ENCODE measurements around the gene PAQR6. TPM values are rescaled to one million over a fixed set of nuclear protein-coding genes. Genes with fewer than 3 reads are reported as not detected.
"Not testable (repeated sequence)": the region's sequence is repeated elsewhere in the genome, so short reads cannot be mapped to it uniquely, and the experiment has no call there.

Gene PAQR6
- total RNA-seq, 1 experiment from 2014 or later, result 0.32 TPM

DNA sequence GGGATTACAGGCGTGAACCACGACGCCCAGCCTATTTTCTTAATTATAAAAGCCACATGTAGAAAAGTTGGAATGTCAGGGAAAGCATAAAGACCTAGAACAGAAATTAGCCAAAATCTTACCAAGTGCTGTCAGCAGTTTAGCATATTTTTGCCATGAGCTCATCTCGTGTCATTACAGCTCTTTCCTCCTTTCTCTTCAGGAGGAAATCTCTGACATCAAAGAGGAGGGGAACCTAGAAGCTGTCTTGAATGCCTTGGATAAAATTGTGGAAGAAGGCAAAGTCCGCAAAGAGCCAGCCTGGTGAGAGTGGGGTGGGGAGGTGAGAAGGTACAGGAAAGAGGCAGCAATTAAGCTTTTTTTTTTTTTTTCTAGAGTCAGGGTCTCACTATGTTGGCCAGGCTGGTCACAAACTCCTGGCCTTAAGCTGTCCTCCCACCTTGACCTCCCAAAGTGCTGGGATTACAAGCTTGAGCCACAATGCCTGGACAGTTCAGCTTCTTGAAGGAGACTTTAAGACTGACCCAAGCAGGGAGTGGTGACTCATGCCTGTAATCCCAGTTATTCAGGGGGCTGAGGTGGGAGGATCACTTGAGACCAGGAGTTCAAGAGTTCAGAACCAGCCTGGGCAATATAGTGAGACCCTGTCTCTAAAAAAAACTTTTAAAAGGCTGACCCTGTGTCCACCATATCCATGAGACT, 14.3 kb downstream of the PAQR6 start:
- Histone ChIP-seq H3K4me3 (no peak overlapping the region), H3K9me3 (replicated peaks) (no peaks in the 10 kb centered on the region), H3K27ac (peak overlapping the region; percentile 94), H3K36me3 (peaks cover 27% of the 10 kb centered on the region), H3K27me3 (replicated peaks) (no peaks in the 10 kb centered on the region), H3K4me1 (replicated peaks) (peaks cover 13% of the 10 kb centered on the region)
- peak; percentile 75 to 89 for DNase-seq (ENCODE audit: low read depth in 1 of 2, low spot score in 2 of 2)

DNA sequence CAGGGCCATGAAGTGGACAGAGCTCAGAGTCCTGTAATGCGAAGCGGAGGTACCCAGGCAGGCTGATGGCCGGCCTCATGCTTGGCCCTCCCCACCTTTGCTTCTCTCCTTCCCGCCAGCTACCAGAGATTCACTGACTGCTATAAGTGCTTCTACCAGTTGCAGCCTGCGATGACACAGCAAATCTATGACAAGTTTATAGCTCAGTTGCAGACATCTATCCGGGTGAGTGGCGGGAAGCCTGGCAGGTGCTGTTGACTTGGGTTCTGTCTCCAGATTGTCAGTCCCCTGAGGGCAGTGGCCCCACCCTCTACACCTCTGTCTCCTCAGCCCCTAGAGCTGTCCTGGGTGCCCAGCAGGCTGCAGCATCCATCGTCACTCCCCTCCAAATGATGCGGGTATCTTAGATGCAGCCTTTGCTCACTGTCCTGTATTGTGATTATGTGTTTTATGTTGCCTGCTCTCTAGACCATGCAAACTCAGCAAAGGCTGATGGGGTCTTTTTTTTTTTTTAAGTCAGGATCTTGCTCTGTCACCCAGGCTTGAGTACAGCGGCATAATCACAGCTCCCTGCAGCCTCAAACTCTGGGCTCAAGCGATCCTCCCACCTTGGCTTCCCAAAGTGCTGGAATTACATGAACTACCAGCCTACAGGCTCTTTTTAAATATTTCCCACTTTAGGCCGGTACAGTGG, 15.5 kb downstream of the PAQR6 start:
- DNase-seq (ENCODE audit: low read depth in 1 of 2, low spot score in 2 of 2), result no peak
- Histone ChIP-seq H3K9me3 (replicated peaks) (no peaks in the 10 kb centered on the region), H3K36me3 (peaks cover 21% of the 10 kb centered on the region), H3K4me3 (no peak overlapping the region), H3K4me1 (replicated peaks) (peaks cover 13% of the 10 kb centered on the region), H3K27ac (no peak overlapping the region), H3K27me3 (replicated peaks) (no peaks in the 10 kb centered on the region)

DNA sequence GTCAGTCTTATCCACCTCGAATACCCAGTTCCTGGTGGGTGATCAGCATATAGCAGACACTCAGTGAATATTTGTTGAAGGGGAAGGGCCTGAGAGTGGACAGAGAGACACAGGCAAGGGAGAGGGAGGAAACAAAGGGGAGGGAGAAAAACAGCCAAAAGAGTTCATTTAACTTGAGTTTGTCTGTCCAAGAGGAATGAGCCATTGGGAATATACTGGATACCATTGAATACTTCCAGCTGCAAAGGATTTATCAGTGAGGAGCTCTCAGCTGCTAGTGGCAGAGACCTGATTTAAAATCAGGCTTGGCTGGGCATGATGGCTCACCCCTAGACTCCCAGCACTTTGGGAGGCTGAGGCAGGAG, 17.4 kb downstream of the PAQR6 start:
- Histone ChIP-seq H3K36me3 (peaks cover 17% of the 10 kb centered on the region), H3K4me3 (no peak overlapping the region), H3K4me1 (replicated peaks) (peaks cover 13% of the 10 kb centered on the region), H3K27me3 (replicated peaks) (no peaks in the 10 kb centered on the region), H3K27ac (no peak overlapping the region), H3K9me3 (replicated peaks) (no peaks in the 10 kb centered on the region)
- no peak for DNase-seq (ENCODE audit: low read depth in 1 of 2, low spot score in 2 of 2)

DNA sequence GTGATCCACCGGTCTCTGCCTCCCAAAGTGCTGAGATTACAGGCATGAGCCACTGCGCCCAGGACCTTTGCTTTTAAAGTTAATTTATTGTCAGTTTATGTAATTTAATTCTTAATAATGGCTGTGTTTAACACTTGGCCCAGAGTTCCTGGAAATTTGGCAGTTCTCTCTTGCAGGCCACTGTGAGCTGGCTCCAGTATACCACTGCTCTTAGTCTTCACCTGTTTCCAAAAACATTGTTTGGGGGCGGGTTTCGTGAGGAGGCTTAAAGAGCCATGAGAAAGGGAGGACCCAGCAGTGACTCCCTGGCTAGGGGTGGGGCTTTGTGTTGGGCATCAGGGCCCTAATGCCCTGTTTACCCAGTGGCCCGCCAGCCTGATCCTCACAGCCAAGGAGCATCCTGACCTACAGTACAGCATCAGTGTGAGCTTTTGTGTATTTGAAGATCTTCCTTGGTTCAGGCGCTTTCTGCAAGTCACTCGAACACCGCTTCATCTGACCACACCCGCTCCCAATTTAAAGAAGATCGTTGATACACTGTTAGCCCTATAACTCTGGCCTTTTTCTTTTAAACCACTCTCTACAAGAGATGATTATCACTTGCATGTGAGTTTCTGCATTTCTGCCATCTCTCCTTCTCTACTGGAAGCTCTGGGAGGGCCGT, 17.9 kb downstream of the PAQR6 start:
- Histone ChIP-seq H3K36me3 (peaks cover 17% of the 10 kb centered on the region), H3K27ac (no peak overlapping the region), H3K27me3 (replicated peaks) (no peaks in the 10 kb centered on the region), H3K4me1 (replicated peaks) (peaks cover 13% of the 10 kb centered on the region), H3K4me3 (no peak overlapping the region), H3K9me3 (replicated peaks) (no peaks in the 10 kb centered on the region)
- no peak for DNase-seq (ENCODE audit: low read depth in 1 of 2, low spot score in 2 of 2)

DNA sequence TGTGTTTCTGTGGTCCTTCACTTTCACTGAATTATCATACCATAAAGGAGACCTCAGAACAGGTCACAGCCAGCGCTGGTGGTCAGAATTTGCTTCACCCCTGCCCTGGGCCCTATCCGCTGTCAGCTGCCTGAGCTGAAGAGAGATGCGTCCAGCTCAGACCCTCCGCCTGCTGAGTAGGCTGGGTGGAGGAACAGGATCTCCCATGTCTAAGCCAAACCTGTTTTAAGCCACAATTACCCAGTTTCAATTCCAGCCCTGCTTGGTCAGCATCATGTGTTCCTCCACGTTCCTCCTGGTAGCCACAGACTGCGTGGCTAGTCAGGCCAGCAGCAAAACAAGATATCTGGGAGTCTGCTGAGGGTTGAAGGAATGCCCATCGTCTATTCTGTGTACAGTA, 19.4 kb downstream of the PAQR6 start:
- Histone ChIP-seq H3K9me3 (replicated peaks) (no peaks in the 10 kb centered on the region), H3K4me1 (replicated peaks) (peaks cover 8% of the 10 kb centered on the region), H3K27ac (no peak overlapping the region), H3K36me3 (peaks cover 15% of the 10 kb centered on the region), H3K4me3 (no peak overlapping the region), H3K27me3 (replicated peaks) (no peaks in the 10 kb centered on the region)
- DNase-seq (ENCODE audit: low read depth in 1 of 2, low spot score in 2 of 2), result no peak

DNA sequence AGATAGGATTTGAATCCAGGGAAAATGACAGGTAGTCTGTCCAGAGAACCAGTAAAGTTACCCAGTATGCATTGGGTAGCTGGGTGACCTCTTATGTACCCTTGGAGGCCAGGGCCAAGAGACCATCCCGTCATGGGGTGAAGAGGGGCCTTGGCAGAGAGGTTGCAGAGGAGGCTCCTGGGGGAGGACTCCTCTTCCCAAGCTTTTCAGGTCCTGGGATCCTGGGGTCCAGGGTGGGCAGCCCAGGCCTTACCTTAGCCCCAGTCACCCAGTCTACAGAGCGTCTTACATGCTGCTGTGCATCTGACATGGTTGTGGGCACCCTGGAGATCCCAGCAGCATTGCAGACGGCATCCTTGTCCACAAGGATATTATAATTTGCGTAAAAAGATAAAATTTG, 21.1 kb downstream of the PAQR6 start:
- no peak overlapping the region for H3K27ac ChIP-seq
- H3K36me3 ChIP-seq, result peaks cover 29% of the 10 kb centered on the region
- peaks cover 16% of the 10 kb centered on the region for H3K4me1 ChIP-seq (replicated peaks)
- H3K4me3 ChIP-seq, result no peak overlapping the region
- no peaks in the 10 kb centered on the region for H3K27me3 ChIP-seq (replicated peaks)
- H3K9me3 ChIP-seq (replicated peaks), result no peaks in the 10 kb centered on the region
- no peak for DNase-seq (ENCODE audit: low read depth in 1 of 2, low spot score in 2 of 2)

DNA sequence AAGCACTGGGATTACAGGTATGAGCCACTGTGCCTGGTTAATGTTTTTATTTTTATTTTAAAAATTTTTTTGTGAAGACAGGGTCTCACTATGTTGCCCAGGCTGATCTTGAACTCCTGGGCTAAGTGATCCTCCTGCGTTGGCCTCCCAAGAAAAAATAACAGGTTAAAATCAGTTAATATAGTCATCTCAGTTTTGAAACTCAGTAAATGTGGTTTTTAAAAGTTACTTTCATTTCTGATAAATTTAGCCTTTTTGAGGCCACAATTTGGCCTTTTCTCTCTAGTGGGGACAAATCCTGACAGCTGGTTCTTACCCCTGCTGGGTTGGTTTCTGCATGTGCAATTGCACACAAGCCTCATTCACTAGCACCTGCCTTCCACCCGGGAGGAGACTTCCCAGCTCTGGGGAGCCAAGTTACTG, 21.7 kb downstream of the PAQR6 start:
- Histone ChIP-seq H3K27me3 (replicated peaks) (no peaks in the 10 kb centered on the region), H3K4me1 (replicated peaks) (peaks cover 16% of the 10 kb centered on the region), H3K36me3 (peaks cover 33% of the 10 kb centered on the region), H3K9me3 (replicated peaks) (no peaks in the 10 kb centered on the region), H3K4me3 (no peak overlapping the region), H3K27ac (no peak overlapping the region)
- DNase-seq (ENCODE audit: low read depth in 1 of 2, low spot score in 2 of 2), result no peak

DNA sequence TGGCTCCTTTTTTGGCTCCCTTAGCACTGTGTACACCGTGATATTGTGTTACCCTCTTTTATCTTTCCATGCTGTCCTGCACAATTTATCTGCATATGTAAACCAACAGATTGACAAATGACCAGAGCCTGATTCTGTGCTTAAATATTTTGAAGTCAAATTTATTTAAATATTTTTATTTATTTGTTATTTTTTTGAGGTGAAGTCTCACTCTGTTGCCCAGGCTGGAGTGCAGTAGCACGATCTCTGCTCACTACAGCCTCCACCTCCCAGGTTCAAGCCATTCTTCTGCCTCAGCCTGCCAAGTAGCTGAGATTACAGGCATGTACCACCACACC, 22.2 kb downstream of the PAQR6 start:
- H3K9me3 ChIP-seq (replicated peaks), result no peaks in the 10 kb centered on the region
- H3K27ac ChIP-seq, result no peak overlapping the region
- no peak for DNase-seq (ENCODE audit: low read depth in 1 of 2, low spot score in 2 of 2)
- H3K4me3 ChIP-seq, result no peak overlapping the region
- H3K27me3 ChIP-seq (replicated peaks), result no peaks in the 10 kb centered on the region
- H3K4me1 ChIP-seq (replicated peaks), result peaks cover 16% of the 10 kb centered on the region
- H3K36me3 ChIP-seq, result peaks cover 34% of the 10 kb centered on the region

DNA sequence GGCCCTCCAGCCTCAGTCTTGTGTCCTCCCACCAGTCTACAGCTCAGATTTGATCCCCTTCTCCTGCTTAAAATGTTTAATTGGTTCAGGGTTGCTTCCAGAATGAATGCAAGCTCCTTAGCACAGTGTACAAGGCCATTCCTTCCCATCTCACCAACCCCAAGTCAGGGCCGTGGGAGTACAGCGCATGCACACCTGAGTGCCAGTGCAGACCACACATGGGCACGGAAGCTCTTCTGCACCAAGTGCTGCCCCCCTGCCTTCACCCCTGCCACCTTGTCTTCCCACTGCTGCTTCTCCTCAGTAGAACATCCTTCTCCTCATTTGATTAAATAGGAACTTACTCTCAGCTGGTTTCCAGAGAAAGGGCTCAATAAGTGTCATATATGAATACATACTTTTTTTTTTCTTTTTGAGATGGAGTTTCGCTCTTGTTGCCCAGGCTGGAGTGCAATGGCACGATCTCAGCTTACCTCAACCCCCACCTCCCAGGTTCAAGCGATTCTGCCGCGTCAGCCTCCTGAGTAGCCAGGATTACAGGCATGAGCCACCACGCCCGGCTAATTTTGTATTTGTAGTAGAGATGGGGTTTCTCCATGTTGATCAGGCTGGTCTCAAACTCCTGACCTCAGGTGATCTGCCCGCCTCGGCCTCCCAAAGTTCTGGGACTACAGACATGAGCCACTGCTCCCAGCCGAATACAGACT, 25.7 kb downstream of the PAQR6 start:
- Histone ChIP-seq H3K9me3 (replicated peaks) (no peaks in the 10 kb centered on the region), H3K4me1 (replicated peaks) (peaks cover 16% of the 10 kb centered on the region), H3K27ac (peak overlapping the region; percentile 38; the same call in 1 of the 2 replicates), H3K27me3 (replicated peaks) (no peaks in the 10 kb centered on the region), H3K36me3 (peaks cover 34% of the 10 kb centered on the region), H3K4me3 (no peak overlapping the region)
- DNase-seq (ENCODE audit: low read depth in 1 of 2, low spot score in 2 of 2), result no peak

DNA sequence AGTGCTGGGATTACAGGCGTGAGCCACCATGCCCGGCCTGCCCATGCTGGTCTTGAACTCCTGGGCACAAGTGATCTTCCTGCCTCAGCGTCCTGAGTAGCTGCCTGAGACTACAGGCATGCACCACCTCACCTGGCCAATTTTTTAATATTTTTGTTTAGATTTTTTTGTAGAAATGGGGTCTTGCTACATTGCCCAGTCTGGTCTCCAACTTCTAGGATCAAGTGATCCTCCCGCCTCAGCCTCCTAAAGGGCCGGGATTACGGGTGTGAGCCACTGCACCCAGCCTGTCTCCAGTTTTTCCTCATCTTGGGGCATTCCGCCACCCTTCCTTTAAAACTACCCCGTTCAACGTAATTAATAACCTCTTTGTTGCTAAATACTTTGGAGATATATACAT, 27.6 kb downstream of the PAQR6 start:
- no peak overlapping the region for H3K4me3 ChIP-seq
- DNase-seq (ENCODE audit: low read depth in 1 of 2, low spot score in 2 of 2), result no peak
- peaks cover 16% of the 10 kb centered on the region for H3K4me1 ChIP-seq (replicated peaks)
- no peak overlapping the region for H3K27ac ChIP-seq
- H3K9me3 ChIP-seq (replicated peaks), result no peaks in the 10 kb centered on the region
- H3K27me3 ChIP-seq (replicated peaks), result no peaks in the 10 kb centered on the region
- H3K36me3 ChIP-seq, result peaks cover 31% of the 10 kb centered on the region

DNA sequence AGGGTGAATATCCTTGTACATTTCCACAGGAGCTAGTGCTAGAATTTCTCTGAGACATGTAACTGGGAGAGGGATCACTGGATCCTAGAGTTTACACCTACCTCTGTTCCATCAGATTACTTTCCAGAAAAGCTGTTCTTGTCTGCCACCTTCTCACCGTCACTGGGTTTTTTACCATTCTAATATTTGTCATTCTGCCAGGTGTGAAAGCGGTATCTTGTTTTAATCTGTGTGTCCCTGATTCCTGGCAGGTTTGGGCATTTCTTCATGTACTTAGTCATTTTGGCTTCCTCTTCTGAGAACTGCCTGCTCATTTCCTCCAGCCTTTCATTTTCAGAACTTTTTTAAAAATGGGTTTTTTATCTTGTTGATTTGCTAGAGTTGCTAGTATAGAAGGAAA, 30.0 kb downstream of the PAQR6 start:
- H3K27ac ChIP-seq, result no peak overlapping the region
- H3K27me3 ChIP-seq (replicated peaks), result no peaks in the 10 kb centered on the region
- DNase-seq (ENCODE audit: low read depth in 1 of 2, low spot score in 2 of 2), result no peak
- H3K36me3 ChIP-seq, result peaks cover 39% of the 10 kb centered on the region
- H3K9me3 ChIP-seq (replicated peaks), result no peaks in the 10 kb centered on the region
- no peak overlapping the region for H3K4me3 ChIP-seq
- H3K4me1 ChIP-seq (replicated peaks), result peaks cover 20% of the 10 kb centered on the region

DNA sequence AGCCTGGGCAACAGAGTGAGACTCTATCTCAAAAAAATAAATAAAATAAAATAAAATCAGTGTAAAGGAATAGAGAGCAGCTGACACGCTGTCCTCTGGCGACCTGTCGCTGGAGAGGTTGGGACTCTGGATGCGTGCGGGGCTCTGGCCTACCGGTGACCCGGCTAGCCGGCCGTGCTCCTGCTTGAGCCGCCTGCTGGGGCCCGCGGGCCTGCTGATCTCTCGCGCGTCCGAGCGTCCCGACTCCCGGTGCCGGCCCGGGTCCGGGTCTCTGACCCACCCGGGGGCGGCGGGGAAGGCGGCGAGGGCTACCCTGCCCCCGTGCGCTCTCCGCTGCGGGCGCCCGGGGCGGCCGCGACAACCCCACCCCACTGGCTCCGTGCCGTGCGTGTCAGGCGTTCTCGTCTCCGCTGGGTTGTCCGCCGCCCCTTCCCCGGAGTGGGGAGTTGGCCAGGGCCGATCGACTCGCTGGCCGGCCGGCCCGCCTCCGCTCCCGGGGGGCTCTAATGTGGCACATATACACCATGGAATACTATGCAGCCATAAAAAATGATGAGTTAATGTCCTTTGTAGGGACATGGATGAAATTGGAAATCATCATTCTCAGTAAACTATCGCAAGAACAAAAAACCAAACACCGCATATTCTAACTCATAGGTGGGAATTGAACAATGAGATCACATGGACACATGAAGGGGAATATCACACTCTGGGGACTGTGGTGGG, 31.3 kb downstream of the PAQR6 start:
- H3K4me3 ChIP-seq; H3K27ac ChIP-seq; DNase-seq (ENCODE audit: low read depth in 1 of 2, low spot score in 2 of 2); H3K27me3 ChIP-seq (replicated peaks); H3K9me3 ChIP-seq (replicated peaks): not testable (repeated sequence)
- H3K36me3 ChIP-seq, result peaks cover 40% of the 10 kb centered on the region
- peaks cover 15% of the 10 kb centered on the region for H3K4me1 ChIP-seq (replicated peaks)

DNA sequence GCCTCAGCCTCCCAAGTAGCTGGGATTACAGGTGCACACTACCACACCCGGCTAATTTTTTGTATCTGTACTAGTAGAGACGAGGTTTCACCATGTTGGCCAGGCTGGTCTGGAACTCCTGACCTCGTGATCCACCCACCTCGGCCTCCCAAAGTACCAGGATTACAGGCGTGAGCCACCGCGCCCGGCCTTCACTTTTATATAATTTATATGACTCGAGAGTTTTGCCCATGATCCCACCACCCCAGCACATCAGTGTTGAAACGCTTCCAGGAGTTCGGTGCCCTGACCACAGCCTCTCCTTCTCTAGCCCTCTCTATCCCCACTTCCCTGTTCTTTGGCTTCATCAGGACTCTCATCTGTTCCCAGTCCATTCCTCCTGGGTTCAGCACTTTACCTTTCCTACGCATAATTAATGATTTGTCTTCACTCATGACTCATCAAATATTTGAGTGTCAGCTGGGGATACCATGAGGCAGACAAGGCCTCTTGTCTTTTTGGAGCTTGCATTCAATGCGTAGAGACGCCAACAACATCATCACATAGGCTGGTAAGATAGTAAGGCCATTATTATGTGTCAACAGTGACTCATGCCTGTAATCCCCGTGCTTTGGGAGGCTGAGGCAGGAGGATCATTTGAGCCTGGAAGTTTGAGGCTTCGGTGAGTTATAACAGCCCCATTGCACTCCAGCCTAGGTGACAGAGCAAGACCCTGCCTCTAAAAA, 33.7 kb downstream of the PAQR6 start:
- peaks cover 15% of the 10 kb centered on the region for H3K4me1 ChIP-seq (replicated peaks)
- H3K27me3 ChIP-seq (replicated peaks), result no peaks in the 10 kb centered on the region
- H3K36me3 ChIP-seq, result peaks cover 47% of the 10 kb centered on the region
- H3K4me3 ChIP-seq, result peak overlapping the region; percentile 76
- DNase-seq (ENCODE audit: low read depth in 1 of 2, low spot score in 2 of 2), result no peak
- H3K9me3 ChIP-seq (replicated peaks), result no peaks in the 10 kb centered on the region
- H3K27ac ChIP-seq, result peak overlapping the region; percentile 95; the same call in 1 of the 2 replicates
